IPS-20b (cell line): ENCODE data around the gene NUDCD3.

ENCODE experiments used
- H3K27ac ChIP-seq: one replicate; pipeline ENCODE4 v1.5.1; 2013; ENCODE audit warnings: low read length
- H3K27me3 ChIP-seq: 2 replicates; pipeline ENCODE4 v1.6.1; 2013; ENCODE audit warnings: mild to moderate bottlenecking, low read length, inconsistent platforms; ENCODE audit not compliant: insufficient read depth
- H3K36me3 ChIP-seq: 2 replicates; pipeline ENCODE4 v1.6.1; 2013; ENCODE audit warnings: low read depth, mild to moderate bottlenecking, inconsistent platforms, low read length, moderate library complexity; ENCODE audit not compliant: insufficient read depth
- H3K4me1 ChIP-seq: 2 replicates; pipeline ENCODE4 v1.6.1; 2013; ENCODE audit warnings: mild to moderate bottlenecking, control low read depth, inconsistent platforms, low read length, moderate library complexity; ENCODE audit not compliant: insufficient read depth
- H3K4me3 ChIP-seq: 2 replicates; pipeline ENCODE4 v1.5.1; 2013; ENCODE audit warnings: mild to moderate bottlenecking, low read length, inconsistent platforms
- H3K9ac ChIP-seq: 2 replicates; pipeline ENCODE4 v1.6.1; 2013; ENCODE audit warnings: low read depth, mild to moderate bottlenecking, inconsistent platforms, low read length, moderate library complexity
- H3K9me3 ChIP-seq: 2 replicates; pipeline ENCODE4 v1.6.1; 2013; ENCODE audit warnings: mild to moderate bottlenecking, low read depth, low read length, inconsistent platforms; ENCODE audit not compliant: insufficient read depth

NUDCD3 gene

DNA sequence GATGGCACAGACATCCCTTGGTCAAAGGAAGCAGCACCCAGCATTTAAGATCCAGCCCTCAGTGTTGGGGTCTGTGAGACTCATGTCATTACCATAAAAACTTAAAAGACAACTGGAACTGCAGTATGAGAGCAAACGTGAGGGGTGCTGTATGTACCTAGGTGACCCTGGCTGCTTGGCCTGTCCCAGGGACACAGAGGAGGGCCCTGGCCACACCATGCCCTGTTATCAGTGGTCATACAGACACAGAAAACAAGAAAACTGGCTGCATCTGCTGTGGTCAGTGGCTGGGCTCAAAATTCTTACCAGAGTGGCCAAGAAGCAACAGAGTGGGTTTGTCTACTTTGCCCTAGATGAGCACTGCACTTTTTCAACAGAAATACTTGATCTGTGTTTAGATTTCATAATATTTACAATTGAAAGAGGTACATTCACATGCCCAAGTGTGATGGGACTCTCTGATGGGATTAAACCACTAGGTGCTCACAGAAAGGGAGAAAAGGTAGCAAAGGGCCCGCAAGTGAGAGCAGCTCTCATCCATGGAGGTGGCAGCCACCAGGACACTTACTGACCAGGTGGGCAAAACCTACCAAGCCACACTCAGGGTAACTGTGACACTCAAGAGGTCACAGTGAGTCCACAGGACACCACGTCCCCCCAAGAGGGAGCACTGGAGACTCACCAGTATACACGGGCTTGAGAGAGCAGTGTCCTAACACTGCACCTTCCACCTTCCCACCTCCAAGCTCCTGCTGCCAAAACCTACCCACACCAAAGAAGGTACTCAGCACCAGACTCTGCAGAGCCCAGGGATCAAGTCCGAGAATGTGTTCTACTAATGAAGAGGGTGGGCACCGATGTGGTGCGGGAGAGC, 97.0 kb downstream of the NUDCD3 start:
- H3K36me3 ChIP-seq, result peaks cover 36% of the 10 kb centered on the region
- no peaks in the 10 kb centered on the region for H3K27me3 ChIP-seq
- H3K9ac ChIP-seq, result no peak overlapping the region
- no peaks in the 10 kb centered on the region for H3K9me3 ChIP-seq
- no peaks in the 10 kb centered on the region for H3K4me1 ChIP-seq
- H3K27ac ChIP-seq, result no peak overlapping the region
- H3K4me3 ChIP-seq, result no peak overlapping the region

DNA sequence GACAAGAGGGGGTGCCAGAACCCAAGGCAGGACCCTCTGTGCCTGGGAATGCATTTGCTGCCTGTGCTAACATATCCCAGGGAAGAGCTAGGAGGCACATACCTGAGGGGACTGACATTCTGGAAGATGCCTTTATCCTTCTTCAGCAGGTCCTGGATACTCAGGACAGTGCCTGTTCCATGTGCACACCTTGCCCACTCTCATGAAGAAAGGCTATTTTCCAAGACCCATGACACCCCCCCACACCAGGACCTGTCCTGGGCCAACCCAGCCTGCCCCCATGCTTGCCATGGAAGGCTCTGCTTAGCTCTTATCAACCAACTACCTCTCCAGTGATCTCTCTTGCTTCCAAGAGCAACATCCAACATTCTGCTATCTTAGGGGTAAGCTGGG, 97.8 kb downstream of the NUDCD3 start:
- Histone ChIP-seq H3K9me3 (no peaks in the 10 kb centered on the region), H3K27me3 (no peaks in the 10 kb centered on the region), H3K4me1 (no peaks in the 10 kb centered on the region), H3K4me3 (no peak overlapping the region), H3K27ac (no peak overlapping the region), H3K9ac (no peak overlapping the region), H3K36me3 (peaks cover 42% of the 10 kb centered on the region)

DNA sequence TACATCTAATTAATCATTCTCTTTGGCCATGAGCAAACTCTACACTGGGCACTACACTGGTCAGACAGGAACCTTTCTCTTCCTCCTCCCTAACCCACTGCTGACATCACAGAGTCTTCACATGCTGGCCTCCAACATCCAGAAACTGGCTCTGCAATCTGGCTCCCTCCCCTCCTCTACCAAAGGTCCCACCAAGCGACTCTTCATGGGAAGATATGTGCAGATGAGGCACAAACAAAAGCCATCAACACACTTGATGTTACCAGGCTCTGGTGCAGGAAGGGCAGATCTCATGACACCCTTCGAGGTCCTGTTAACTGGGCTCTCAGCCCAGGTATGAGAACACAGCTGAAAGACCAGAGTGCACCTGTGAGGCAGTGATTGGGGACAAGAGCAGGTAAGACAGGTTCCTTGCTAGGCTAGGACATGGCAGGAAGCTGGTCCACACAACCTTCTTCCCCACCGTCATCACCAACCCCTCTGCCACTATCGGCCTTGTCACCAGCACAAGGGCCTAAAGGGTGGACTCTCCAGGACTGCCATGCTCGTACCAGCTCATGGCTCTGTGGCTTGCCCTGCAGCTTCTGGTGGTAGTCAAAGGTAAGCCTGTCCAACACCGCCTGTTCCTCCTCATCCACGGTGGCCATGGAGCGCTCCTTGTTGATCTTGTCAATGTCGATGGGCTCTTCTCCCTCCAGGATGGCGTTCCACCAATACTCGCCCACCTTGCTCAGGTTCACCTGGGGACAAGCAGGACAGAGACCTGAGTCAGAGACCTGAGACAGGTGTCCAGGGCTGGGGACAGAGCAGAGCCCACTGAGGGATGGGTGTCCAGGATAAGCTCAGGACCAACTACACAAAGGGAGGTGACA, 98.5 kb downstream of the NUDCD3 start:
- H3K27ac ChIP-seq, result no peak overlapping the region
- no peaks in the 10 kb centered on the region for H3K4me1 ChIP-seq
- H3K4me3 ChIP-seq, result no peak overlapping the region
- H3K27me3 ChIP-seq, result no peaks in the 10 kb centered on the region
- H3K9me3 ChIP-seq, result no peaks in the 10 kb centered on the region
- peaks cover 45% of the 10 kb centered on the region for H3K36me3 ChIP-seq
- H3K9ac ChIP-seq, result no peak overlapping the region

DNA sequence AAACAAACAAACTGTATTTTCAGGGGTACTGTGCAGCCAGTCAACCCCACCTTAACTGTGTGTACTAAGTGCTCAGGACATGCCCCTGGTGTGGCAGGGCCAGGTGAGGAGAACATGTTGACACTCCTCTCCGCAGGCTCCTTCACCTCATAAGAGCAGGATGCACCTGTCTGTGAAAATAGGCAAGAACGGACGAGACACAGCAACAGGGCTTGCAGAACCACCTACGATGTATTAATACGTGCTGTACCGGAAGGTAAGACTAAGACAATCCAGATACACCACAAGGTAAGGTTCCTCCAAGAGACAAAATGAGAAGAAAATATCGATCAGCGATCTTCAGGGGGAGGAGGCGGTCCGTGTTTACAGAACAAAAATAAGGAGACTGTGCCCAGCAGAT, 99.3 kb downstream of the NUDCD3 start:
- H3K27ac ChIP-seq, result no peak overlapping the region
- no peaks in the 10 kb centered on the region for H3K27me3 ChIP-seq
- no peaks in the 10 kb centered on the region for H3K4me1 ChIP-seq
- no peak overlapping the region for H3K4me3 ChIP-seq
- no peaks in the 10 kb centered on the region for H3K9me3 ChIP-seq
- H3K9ac ChIP-seq, result no peak overlapping the region
- peaks cover 53% of the 10 kb centered on the region for H3K36me3 ChIP-seq

DNA sequence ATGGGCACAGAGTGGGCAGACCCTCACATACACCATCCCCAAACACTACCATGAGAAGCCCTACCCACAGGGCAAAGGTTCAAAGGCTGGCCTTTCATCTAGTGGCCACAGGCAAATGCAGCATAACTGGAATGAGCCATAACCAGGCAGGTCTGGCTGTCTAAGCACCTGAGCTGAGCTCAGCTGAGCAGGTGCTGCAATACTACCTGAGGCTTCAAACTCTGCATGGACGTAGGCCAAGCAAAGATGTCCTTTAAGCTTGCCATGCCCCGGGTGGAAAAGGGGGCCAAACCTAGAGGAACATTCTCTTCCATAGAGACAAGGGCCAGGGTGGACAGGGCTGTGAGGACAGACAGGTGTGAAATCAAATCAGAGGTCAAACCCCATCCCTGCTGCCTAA, 99.8 kb downstream of the NUDCD3 start:
- Histone ChIP-seq H3K9me3 (no peaks in the 10 kb centered on the region), H3K27me3 (no peaks in the 10 kb centered on the region), H3K27ac (no peak overlapping the region), H3K4me1 (no peaks in the 10 kb centered on the region), H3K9ac (no peak overlapping the region), H3K36me3 (peaks cover 58% of the 10 kb centered on the region), H3K4me3 (no peak overlapping the region)

DNA sequence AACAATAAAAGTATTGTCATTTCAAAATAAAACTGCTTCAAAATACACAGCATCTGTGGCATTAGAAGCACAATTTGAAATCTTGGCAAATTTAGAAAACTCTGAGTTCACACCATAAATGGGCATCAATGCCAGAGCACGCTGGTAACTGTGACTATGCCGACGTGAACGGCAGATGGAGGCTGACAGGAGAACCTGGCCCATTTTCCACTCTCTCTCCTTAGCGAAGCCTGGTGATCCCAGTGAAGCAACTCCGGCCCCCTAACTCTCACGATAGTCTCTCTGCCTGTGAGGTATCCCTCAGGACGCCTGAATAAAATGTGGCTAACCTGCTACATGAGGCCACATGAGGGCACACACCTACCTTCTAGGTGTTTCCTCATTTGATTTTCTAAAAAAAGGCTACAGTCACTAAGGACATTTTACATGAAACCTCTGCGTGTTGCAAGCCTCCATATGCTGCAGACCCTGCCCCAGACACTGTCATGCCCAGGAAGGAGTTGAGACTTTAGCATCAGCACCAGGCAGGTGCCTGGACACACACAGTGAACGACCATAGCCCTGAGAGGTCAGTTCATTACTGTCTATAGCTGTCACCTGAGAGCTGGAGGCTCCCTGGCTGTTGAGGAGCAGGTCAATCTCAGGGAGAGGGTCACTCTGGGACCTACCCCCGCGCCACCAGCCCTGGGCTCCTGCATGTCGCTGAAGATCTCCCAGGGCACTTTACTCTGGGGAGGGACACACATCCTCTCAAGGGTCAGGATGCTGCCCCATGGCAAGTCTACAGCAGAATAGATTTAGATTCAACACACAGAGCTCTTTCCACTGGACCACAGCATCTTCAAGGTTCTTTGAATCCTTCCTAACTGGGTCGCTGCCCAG, 102.1 kb downstream of the NUDCD3 start:
- peaks cover 72% of the 10 kb centered on the region for H3K36me3 ChIP-seq
- H3K4me1 ChIP-seq, result no peaks in the 10 kb centered on the region
- H3K9me3 ChIP-seq, result no peaks in the 10 kb centered on the region
- no peaks in the 10 kb centered on the region for H3K27me3 ChIP-seq
- no peak overlapping the region for H3K9ac ChIP-seq
- no peak overlapping the region for H3K27ac ChIP-seq
- H3K4me3 ChIP-seq, result no peak overlapping the region

DNA sequence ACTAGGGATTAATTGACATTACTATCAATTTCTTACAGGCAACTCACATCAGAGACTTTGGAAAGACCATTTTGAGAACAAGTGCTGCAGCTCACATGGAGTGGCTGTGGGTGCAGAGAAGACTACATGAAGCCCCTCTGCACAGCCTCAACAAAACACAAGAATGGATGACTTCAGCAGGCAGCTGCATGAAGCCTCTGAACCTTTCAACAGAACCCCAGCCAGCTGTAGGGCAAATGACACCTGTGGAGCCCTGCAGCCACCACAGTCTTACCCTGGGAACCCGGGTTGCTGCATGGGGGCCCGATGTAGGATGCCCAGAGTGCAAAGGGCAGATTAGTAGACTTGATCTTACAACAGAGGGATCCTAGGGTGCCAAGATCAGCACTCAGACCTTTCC, 103.1 kb downstream of the NUDCD3 start:
- Histone ChIP-seq H3K27ac (no peak overlapping the region), H3K4me3 (no peak overlapping the region), H3K9me3 (no peaks in the 10 kb centered on the region), H3K36me3 (peaks cover 71% of the 10 kb centered on the region), H3K4me1 (no peaks in the 10 kb centered on the region), H3K9ac (no peak overlapping the region), H3K27me3 (no peaks in the 10 kb centered on the region)

DNA sequence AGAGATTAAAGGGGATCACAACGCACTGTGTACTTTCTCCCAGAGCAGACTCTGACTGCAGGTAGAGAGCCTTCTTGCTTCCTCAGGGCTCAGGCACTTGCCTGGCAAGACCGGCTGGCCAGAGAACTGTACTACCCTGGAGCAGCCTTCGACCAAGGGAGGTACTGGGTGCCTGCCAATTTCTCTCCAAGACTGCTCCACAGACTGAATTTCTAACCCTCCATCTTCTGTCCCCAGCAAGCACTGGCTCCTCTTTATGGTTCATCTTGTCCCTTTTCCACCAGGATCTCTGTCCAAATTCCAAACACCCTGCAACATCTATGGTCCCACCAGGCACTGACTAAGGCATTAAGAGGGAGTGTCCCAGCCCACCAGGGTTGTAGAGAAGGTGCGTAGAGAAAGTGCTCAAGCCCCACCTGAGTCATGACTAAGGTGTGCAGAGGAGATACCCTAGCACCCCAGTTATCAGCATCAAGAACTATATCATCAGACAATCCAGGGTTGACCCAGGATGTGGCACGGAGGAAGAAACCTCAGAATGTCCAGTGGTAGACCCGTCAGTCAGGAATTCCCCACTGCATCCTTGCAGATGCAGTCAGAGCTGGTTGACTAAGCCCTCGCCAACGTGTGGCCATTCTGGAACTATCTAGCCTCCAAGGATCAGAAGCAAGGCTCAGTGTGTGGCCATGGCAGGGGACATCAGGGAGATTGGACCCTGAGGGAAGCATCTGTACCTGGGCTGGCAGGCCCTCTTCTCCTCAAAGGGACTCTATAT, 104.1 kb downstream of the NUDCD3 start:
- no peaks in the 10 kb centered on the region for H3K27me3 ChIP-seq
- H3K36me3 ChIP-seq, result peaks cover 60% of the 10 kb centered on the region
- H3K27ac ChIP-seq, result no peak overlapping the region
- no peaks in the 10 kb centered on the region for H3K9me3 ChIP-seq
- H3K4me1 ChIP-seq, result no peaks in the 10 kb centered on the region
- H3K9ac ChIP-seq, result no peak overlapping the region
- no peak overlapping the region for H3K4me3 ChIP-seq

DNA sequence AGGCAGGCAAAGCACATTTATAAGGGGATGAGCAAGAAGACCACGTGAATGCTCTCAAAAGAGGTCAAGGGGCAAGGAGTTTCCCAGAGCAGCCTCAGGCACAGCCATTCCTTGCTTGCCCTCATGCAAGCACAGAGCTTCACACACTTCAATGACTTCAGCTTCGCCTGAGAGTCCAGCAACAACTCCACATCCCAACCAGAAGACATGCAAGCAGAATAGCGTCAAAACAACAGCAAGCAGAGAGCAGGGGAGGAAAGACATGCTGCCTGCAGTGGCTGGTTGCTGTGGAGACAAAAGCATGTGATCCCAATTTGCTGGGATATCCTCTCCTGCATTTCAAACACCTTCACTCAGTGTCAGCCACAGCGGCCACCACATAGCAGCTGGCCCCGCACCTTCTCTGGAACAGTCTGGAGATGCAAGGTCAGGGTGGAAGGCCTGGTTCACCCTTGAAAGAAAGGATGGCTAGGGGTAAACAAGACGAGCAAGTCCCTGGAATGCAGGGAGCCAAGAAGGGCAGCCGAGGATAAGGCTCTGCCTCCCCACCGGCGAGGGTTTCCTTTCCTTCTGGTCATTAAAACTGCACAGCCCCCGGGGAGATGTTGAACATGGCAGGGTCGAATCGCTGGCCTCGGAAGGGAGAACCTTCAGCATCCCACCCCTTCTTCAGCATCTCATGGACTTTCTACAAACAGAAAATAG, 104.9 kb downstream of the NUDCD3 start:
- H3K27ac ChIP-seq, result no peak overlapping the region
- no peaks in the 10 kb centered on the region for H3K9me3 ChIP-seq
- no peaks in the 10 kb centered on the region for H3K4me1 ChIP-seq
- no peak overlapping the region for H3K4me3 ChIP-seq
- H3K36me3 ChIP-seq, result peaks cover 53% of the 10 kb centered on the region
- no peaks in the 10 kb centered on the region for H3K27me3 ChIP-seq
- H3K9ac ChIP-seq, result no peak overlapping the region

DNA sequence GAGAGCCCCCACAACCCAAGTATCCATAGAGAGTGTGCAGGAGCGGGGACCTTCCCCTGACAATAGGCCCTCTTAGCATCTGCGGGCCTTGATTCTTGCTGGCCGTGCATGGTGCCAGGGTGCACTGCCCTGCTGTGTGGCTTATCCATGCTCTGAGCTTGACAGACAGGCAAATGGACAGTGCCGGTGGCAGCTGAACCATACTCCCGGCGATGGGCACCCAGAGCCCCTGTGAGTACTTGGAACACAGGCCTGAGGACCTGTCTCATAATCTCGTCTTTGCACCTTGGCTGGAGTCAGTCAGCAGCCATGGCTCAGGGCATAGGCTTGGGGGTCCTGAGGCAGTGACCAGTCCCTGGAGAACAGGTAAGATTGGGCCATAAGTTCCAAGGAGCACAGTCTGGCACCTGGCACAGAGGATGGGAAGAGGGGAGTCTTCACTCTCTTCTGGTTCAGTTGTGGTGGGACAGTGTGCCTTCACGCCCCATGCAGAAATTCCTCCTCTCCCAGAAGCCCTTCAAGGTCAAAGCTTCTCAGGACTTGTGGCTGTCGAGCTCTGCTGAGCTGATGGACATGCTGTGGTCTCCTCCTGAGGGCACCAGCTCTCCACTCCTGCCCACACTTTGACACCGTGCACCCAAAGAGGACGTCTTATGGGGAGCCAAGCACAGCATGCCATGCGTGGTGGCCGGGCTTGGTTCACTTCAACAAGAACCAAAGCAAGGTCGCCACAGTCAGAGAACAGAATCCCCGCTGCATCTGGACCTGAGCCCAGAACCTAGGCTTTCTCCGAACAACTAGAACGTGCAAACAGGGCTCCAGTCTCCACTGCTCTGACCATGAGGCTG, 105.6 kb downstream of the NUDCD3 start:
- no peak overlapping the region for H3K9ac ChIP-seq
- no peak overlapping the region for H3K4me3 ChIP-seq
- no peaks in the 10 kb centered on the region for H3K4me1 ChIP-seq
- peaks cover 48% of the 10 kb centered on the region for H3K36me3 ChIP-seq
- no peaks in the 10 kb centered on the region for H3K9me3 ChIP-seq
- no peak overlapping the region for H3K27ac ChIP-seq
- no peaks in the 10 kb centered on the region for H3K27me3 ChIP-seq
